NCI-H2171 treated with DMSO at 0.1 percent for 48 hours (cell line): ENCODE data around the gene FCER2.
A peak's percentile ranks its signal among the peaks of the same experiment; 100 is the strongest.

ENCODE experiments used
- DNase-seq: peaks from one replicate; lab custom pipeline; 2025; lab: John Stamatoyannopoulos, UW

The FCER2 gene

GRCh38 chr19:7699417-7700401 lies 2.2 kb downstream of the FCER2 start:
- peak; percentile 63 for DNase-seq

- DNase-seq, result no peak
Measured at GRCh38 chr19:7699003-7699402, 2.9 kb downstream of the FCER2 start.

- no peak for DNase-seq
Measured at GRCh38 chr19:7698583-7698982, 3.3 kb downstream of the FCER2 start.

GRCh38 chr19:7697721-7698287 lies 4.1 kb downstream of the FCER2 start:
- DNase-seq, result no peak

- no peak for DNase-seq
Measured at GRCh38 chr19:7694499-7694898, 7.4 kb downstream of the FCER2 start.

GRCh38 chr19:7692417-7693088 lies 9.4 kb downstream of the FCER2 start:
- no peak for DNase-seq

- no peak for DNase-seq
Measured at GRCh38 chr19:7691497-7691896, 10.4 kb downstream of the FCER2 start.

- DNase-seq, result no peak
Measured at GRCh38 chr19:7690779-7691258, 11.1 kb downstream of the FCER2 start.

GRCh38 chr19:7689165-7689564 lies 12.8 kb downstream of the FCER2 start:
- no peak for DNase-seq

GRCh38 chr19:7687177-7687576 lies 14.8 kb downstream of the FCER2 start:
- DNase-seq, result no peak

- no peak for DNase-seq
Measured at GRCh38 chr19:7685546-7686445, 16.1 kb downstream of the FCER2 start.

GRCh38 chr19:7682175-7682855 lies 19.6 kb downstream of the FCER2 start:
- no peak for DNase-seq

- DNase-seq, result peak; percentile 33
Measured at GRCh38 chr19:7681340-7682174, 20.4 kb downstream of the FCER2 start.

- DNase-seq, result peak; percentile 71
Measured at GRCh38 chr19:7680606-7681339, 21.2 kb downstream of the FCER2 start, which contains the start of gene TRAPPC5. TSS of gene TRAPPC5 (plus strand) at chr19:7680833. CDS start at chr19:7682254, 1,421 bp downstream.

GRCh38 chr19:7679771-7680605 lies 21.9 kb downstream of the FCER2 start:
- DNase-seq, result no peak

GRCh38 chr19:7678971-7679751 lies 22.8 kb downstream of the FCER2 start:
- DNase-seq, result peak; percentile 68

GRCh38 chr19:7677669-7678311 lies 24.1 kb downstream of the FCER2 start:
- DNase-seq, result no peak
